Fibroblast of the aortic adventitia (primary cell): ENCODE measurements around the gene OR10A7. TPM values are rescaled to one million over a fixed set of nuclear protein-coding genes. Genes with fewer than 3 reads are reported as not detected.

Source experiments
- DNase-seq: peaks from one replicate; pipeline ENCODE4 v3.0.0-alpha.2; 2010; ENCODE audit warnings: low read depth
- H3K4me3 ChIP-seq: 2 replicates; pipeline ENCODE4 v1.5.1; 2011; ENCODE audit warnings: low read depth, mild to moderate bottlenecking, control low read depth, low read length, moderate library complexity
- CTCF ChIP-seq: IDR thresholded peaks from 2 replicates; pipeline ENCODE4 v1.5.1; 2011; ENCODE audit warnings: mild to moderate bottlenecking, low read length, control low read depth, inconsistent platforms; ENCODE audit not compliant: insufficient read depth
- total RNA-seq: library from RNA; depleted of rRNA; stranded (reverse); fragments of >200 nt; gene quantifications from 2 replicates; pipeline ENCODE4 v1.2.3, GENCODE V29; 2012; ENCODE audit warnings: low replicate concordance

OR10A7 gene
- total RNA-seq, 1 donor: not detected

DNA sequence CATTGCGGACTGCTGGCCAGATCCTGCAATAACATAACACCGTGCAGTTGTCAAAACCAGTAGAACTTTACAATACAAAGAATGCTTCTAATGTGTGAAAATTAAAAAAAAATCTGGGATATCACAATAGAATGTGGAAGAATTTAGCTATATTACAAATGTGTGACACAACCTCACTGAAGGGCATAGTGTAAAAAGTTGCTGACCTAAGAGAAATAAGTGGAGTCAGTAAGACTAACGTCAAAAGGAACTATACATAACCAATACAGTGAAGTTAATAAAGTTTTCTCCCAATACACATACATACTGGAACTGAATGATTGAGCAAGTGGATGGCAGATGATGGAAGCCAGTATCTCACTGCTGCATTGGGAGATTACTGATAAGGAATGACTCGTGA is 36.0 kb downstream of the OR10A7 start:
- DNase-seq: no peak
- H3K4me3 ChIP-seq: no peak overlapping the region
- TF ChIP-seq CTCF: no peak

DNA sequence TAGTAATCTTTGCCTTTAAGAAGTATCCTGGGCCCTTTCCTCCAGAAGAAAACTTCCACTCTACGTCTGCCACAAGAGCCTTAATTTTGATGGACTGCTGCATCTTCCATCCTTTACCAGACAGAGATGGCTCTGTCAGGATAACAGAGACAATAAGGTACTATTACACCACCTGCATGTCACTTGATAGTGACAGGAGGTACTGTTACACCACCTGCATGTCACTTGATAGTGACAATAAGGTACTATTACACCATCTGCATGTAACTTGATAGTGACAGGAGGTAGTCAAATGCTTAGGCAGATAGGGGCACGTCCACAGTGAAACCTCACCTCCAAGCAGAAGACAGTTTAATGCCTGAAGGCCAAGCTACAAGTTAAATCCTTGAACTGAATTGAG is 37.5 kb downstream of the OR10A7 start:
- no peak overlapping the region for H3K4me3 ChIP-seq
- no peak for DNase-seq
- TF ChIP-seq CTCF: no peak

Other genes starting within 250 kb of the OR10A7 start
- not detected in 2 replicates for gene TESPA1, start 236.3 kb upstream of the OR10A7 start, total RNA-seq
- not detected in 2 replicates for gene NEUROD4, start 201.1 kb upstream of the OR10A7 start, total RNA-seq
- not detected in 2 replicates for gene OR9K2, start 94.6 kb upstream of the OR10A7 start, total RNA-seq
- not detected in 2 replicates for gene OR6C74, start 23.6 kb downstream of the OR10A7 start, total RNA-seq
- gene OR6C6, start 75.5 kb downstream of the OR10A7 start, total RNA-seq: not detected in 2 replicates
- not detected in 2 replicates for gene OR6C1, start 93.3 kb downstream of the OR10A7 start, total RNA-seq
- not detected in 2 replicates for gene OR6C3, start 109.7 kb downstream of the OR10A7 start, total RNA-seq
- gene OR6C75, start 141.9 kb downstream of the OR10A7 start, total RNA-seq: not detected in 2 replicates
- not detected in 2 replicates for gene OR6C65, start 179.5 kb downstream of the OR10A7 start, total RNA-seq
- gene OR6C76, start 205.2 kb downstream of the OR10A7 start, total RNA-seq: not detected in 2 replicates
- not detected in 2 replicates for gene OR6C2, start 223.1 kb downstream of the OR10A7 start, total RNA-seq
- gene OR6C70, start 249.1 kb downstream of the OR10A7 start, total RNA-seq: not detected in 2 replicates